Liver (tissue), 9 donors: ENCODE results near the gene TOR1AIP2. TPM values are rescaled to one million over a fixed set of nuclear protein-coding genes. Genes with fewer than 3 reads are reported as not detected.
"Not testable (repeated sequence)": the region's sequence is repeated elsewhere in the genome, so short reads cannot be mapped to it uniquely, and the experiment has no call there.

Source experiments
- DNase-seq: peaks from one replicate; pipeline ENCODE4 v3.0.0-alpha.2; 2017; ENCODE audit warnings: low spot score
- H3K27ac ChIP-seq, 2 donors: one replicate each; pipeline ENCODE4 v1.7.0; 2013; ENCODE audit warnings: inconsistent platforms in 2 of 2, low read length in 2 of 2, control low read depth in 1 of 2, low read depth in 1 of 2, mild to moderate bottlenecking in 1 of 2
- H3K27me3 ChIP-seq, 4 donors: one replicate each; pipeline versions ENCODE4 v1.6.1 to v1.7.0; 2013; ENCODE audit warnings: low read length in 3 of 4, inconsistent platforms in 1 of 4, mild to moderate bottlenecking in 1 of 4, moderate library complexity in 1 of 4; ENCODE audit not compliant: control insufficient read depth in 4 of 4, insufficient read depth in 4 of 4
- H3K36me3 ChIP-seq, 4 donors: one replicate each; pipeline versions ENCODE4 v1.6.1 to v1.7.0; 2013; ENCODE audit warnings: low read length in 3 of 4, mild to moderate bottlenecking in 3 of 4, low read depth in 1 of 4, moderate library complexity in 1 of 4; ENCODE audit not compliant: control insufficient read depth in 4 of 4, insufficient read depth in 3 of 4
- H3K4me1 ChIP-seq, 4 donors: one replicate each; pipeline versions ENCODE4 v1.6.1 to v1.7.0; 2013; ENCODE audit warnings: low read length in 3 of 4, mild to moderate bottlenecking in 3 of 4, moderate library complexity in 1 of 4; ENCODE audit not compliant: control insufficient read depth in 4 of 4, insufficient read depth in 4 of 4
- H3K4me3 ChIP-seq, 3 donors: one replicate each; pipeline versions ENCODE4 v1.6.1 to v1.7.0; 2013; ENCODE audit warnings: low read length in 3 of 3, control low read depth in 1 of 3, low read depth in 1 of 3, mild to moderate bottlenecking in 1 of 3
- H3K9ac ChIP-seq, 2 donors: one replicate each; pipeline ENCODE4 v1.7.0; 2013; ENCODE audit warnings: low read length in 2 of 2, mild to moderate bottlenecking in 2 of 2, moderate library complexity in 2 of 2, control low read depth in 1 of 2, low read depth in 1 of 2
- H3K9me3 ChIP-seq, 4 donors: one replicate each; pipeline versions ENCODE4 v1.6.1 to v1.7.0; 2013; ENCODE audit warnings: low read length in 3 of 4; ENCODE audit not compliant: control insufficient read depth in 4 of 4
- FOXA1 ChIP-seq: IDR thresholded peaks from 2 replicates; pipeline ENCODE4 v1.6.1; 2016; ENCODE audit warnings: antibody characterized with exemption
- HNF4A ChIP-seq, 2 donors: conservative IDR thresholded peaks; 2 replicates each; pipeline ENCODE4 v1.6.1; 2016; ENCODE audit warnings: antibody characterized with exemption in 2 of 2, mild to moderate bottlenecking in 2 of 2
- NR2F2 ChIP-seq: IDR thresholded peaks from 2 replicates; pipeline ENCODE4 v1.6.1; 2016; ENCODE audit warnings: antibody characterized with exemption
- RAD21 ChIP-seq, 2 donors: IDR thresholded peaks; 2 replicates each; pipeline ENCODE4 v1.6.1; 2016; ENCODE audit warnings: antibody characterized with exemption in 2 of 2, mild to moderate bottlenecking in 2 of 2
- REST ChIP-seq: IDR thresholded peaks from 2 replicates; pipeline ENCODE4 v1.6.1; 2016; ENCODE audit warnings: antibody characterized with exemption, mild to moderate bottlenecking
- TAF1 ChIP-seq: conservative IDR thresholded peaks from 2 replicates; pipeline ENCODE4 v1.6.1; 2016; ENCODE audit warnings: antibody characterized with exemption, mild to moderate bottlenecking
- WGBS: extraction: QIAGEN DNeasy Blood & Tissue Kit; methylation state at CpG from one replicate; pipeline ENCODE4 v1.1.7; 2013; 5-methylcytosine and 5-hydroxymethylcytosine counted together
- polyA plus RNA-seq, 2 donors: library from polyadenylated mRNA; stranded (reverse) in 1 of 2; unstranded in 1 of 2; fragments of 200-250 nt in 1 of 2; fragments of >200 nt in 1 of 2; fragmentation: Nextera tagmentation in 1 of 2; extraction: Ambion mirVana in 1 of 2; gene quantifications; one replicate each; pipeline versions ENCODE4 v1.2.1 to v1.2.3, GENCODE V29; 2013 to 2015
- total RNA-seq, 2 donors: library from RNA; depleted of rRNA; stranded (reverse); fragments of >200 nt; gene quantifications; one replicate each; pipeline ENCODE4 v1.2.3, GENCODE V29; 2014
- TF ChIP-seq, protein P1 (sequence below): IDR thresholded peaks from 2 replicates; pipeline ENCODE4 v1.6.1; 2016; ENCODE audit warnings: antibody characterized with exemption
- donor health status: healthy.
- donor health status: healthy.
- donor health status: healthy.
- donor health status: healthy.
- donor health status: healthy.

Gene TOR1AIP2
- total and polyA plus RNA-seq, 4 donors = 12.7 to 124 (median 38.6) TPM

- no peak for DNase-seq
- no peak overlapping the region for H3K27ac ChIP-seq
- no peaks in the 10 kb centered on the region for H3K9me3 ChIP-seq
- H3K4me1 ChIP-seq = no peaks in the 10 kb centered on the region
- H3K9ac ChIP-seq = no peak overlapping the region
- 94% methylated on average over 3 of the region's 3 CpGs for WGBS
- H3K4me3 ChIP-seq = no peak overlapping the region
- no peaks in the 10 kb centered on the region for H3K27me3 ChIP-seq
- TF ChIP-seq, protein P1, sequence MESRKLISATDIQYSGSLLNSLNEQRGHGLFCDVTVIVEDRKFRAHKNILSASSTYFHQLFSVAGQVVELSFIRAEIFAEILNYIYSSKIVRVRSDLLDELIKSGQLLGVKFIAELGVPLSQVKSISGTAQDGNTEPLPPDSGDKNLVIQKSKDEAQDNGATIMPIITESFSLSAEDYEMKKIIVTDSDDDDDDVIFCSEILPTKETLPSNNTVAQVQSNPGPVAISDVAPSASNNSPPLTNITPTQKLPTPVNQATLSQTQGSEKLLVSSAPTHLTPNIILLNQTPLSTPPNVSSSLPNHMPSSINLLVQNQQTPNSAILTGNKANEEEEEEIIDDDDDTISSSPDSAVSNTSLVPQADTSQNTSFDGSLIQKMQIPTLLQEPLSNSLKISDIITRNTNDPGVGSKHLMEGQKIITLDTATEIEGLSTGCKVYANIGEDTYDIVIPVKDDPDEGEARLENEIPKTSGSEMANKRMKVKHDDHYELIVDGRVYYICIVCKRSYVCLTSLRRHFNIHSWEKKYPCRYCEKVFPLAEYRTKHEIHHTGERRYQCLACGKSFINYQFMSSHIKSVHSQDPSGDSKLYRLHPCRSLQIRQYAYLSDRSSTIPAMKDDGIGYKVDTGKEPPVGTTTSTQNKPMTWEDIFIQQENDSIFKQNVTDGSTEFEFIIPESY = no peak
- no peak for TF ChIP-seq TAF1
- no peak for TF ChIP-seq HNF4A (conservative IDR thresholded peaks at IDR 0.05)
- peaks cover 0 to 23% (median 10%) of the 10 kb centered on the region in 4 donors for H3K36me3 ChIP-seq
Measured at GRCh38 chr1:179840107-179840506, 37.5 kb downstream of the TOR1AIP2 start.

DNA sequence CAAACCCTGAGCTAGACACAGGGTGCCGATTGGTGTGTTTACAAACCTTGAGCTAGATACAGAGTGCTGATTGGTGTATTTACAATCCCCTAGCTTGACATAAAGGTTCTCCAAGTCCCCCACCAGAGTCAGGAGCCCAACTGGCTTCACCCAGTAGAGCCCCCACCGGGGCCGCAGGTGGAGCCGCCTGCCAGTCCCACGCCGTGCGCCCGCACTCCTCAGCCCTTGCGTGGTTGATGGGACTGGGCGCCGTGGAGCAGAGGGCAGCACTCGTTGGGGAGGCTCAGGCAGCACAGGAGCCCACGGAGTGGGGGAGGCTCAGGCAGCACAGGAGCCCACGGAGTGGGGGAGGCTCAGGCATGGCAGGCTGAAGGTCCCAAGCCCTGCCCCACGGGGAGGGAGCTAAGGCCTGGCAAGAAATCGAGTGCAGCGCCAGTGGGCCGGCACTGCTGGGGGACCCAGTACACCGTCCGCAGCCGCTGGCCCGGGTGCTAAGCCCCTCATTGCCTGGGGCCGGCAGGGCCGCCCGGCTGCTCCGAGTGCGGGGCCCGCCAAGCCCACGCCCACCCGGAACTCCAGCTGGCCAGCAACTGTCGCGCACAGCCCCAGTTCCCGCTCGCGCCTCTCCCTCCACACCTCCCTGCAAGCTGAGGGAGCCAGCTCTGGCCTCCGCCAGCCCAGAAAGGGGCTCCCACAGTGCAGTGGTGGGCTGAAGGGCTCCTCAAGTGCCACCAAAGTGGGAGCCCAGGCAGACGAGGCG is 40.7 kb downstream of the TOR1AIP2 start:
- not testable (repeated sequence) for H3K9ac ChIP-seq, H3K4me1 ChIP-seq, DNase-seq, H3K27me3 ChIP-seq, H3K4me3 ChIP-seq, H3K9me3 ChIP-seq, H3K27ac ChIP-seq
- WGBS = 98% methylated on average over 38 of the region's 38 CpGs
- H3K36me3 ChIP-seq = peaks cover 0 to 14% (median 7%) of the 10 kb centered on the region in 4 donors

GRCh38 chr1:179831852-179832699 is 45.5 kb downstream of the TOR1AIP2 start:
- 73% methylated on average over 9 of the region's 9 CpGs for WGBS

More at GRCh38 chr1:179831852-179832699, 45.5 kb downstream of the TOR1AIP2 start:
- Histone ChIP-seq H3K36me3 (peaks cover 0 to 4% (median 0%) of the 10 kb centered on the region in 4 donors), H3K27ac (no peak overlapping the region), H3K27me3 (no peaks in the 10 kb centered on the region), H3K9me3 (no peaks in the 10 kb centered on the region), H3K9ac (no peak overlapping the region), H3K4me1 (no peaks in the 10 kb centered on the region), H3K4me3 (no peak overlapping the region)
- TF ChIP-seq NR2F2 (no peak), RAD21 (IDR thresholded peaks at IDR 0.05) (no peak), REST (no peak), TAF1 (no peak), FOXA1 (no peak)
- DNase-seq = no peak
